Measurements from ENCODE around the gene ANGPT4. TPM values are rescaled to one million over a fixed set of nuclear protein-coding genes. Genes with fewer than 3 reads are reported as not detected.

Gene ANGPT4
- total and polyA plus RNA-seq, 2 of the 8 experiments (the other 6 are each of a cell fraction or from before 2014, with no cell fraction given): 0.07 to 0.33 TPM

DNA sequence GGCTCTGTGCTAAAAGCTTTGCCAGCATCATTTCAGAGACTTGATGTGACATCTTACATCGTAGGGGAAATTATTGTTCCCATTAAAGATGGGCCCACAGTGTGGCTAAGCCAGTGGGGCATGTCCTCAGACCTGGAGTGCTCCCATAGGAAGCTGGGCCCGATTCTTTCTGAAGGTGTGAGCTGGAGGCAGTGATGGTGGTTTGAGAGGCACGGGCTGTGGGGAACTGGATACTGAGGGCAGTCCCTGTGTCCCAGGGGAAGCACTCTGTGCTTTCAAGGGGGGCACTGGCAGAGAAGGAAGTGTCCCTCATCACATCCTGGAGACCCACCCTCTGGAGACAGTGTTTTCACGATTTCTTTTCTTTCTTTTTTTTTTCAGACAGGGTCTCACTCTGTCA lies 91.2 kb downstream of the ANGPT4 start:
- H3K14ac ChIP-seq (ENCODE audit: insufficient read length): no peak overlapping the region
- no peaks in the 10 kb centered on the region for H3K27me3 ChIP-seq (replicated peaks in 1 of 4; ENCODE audit: control insufficient read depth in 3 of 4, extremely low read depth in 1 of 4, insufficient read depth in 3 of 4, low read length in 3 of 4)
- H3K79me1 ChIP-seq (ENCODE audit: low read depth, low read length): no peaks in the 10 kb centered on the region
- H3K36me3 ChIP-seq (ENCODE audit: control insufficient read depth in 2 of 4, insufficient read depth in 4 of 4, low read length in 3 of 4): no peaks in the 10 kb centered on the region
- H2BK20ac ChIP-seq (ENCODE audit: low read length): no peak overlapping the region
- H4K8ac ChIP-seq (ENCODE audit: extremely low read depth, insufficient read depth, low read length): no peak overlapping the region
- H2BK12ac ChIP-seq (ENCODE audit: low read depth, low read length): no peak overlapping the region
- TF ChIP-seq TAF1 (IDR thresholded peaks at IDR 0.05; ENCODE audit: low read depth, low read length) (no peak), RFX5 (IDR thresholded peaks at IDR 0.05; ENCODE audit: borderline replicate concordance, low read depth, low read length) (no peak), EP300 (IDR thresholded peaks at IDR 0.05; ENCODE audit: borderline replicate concordance in 1 of 2, low read depth in 2 of 2, low read length in 2 of 2) (no peak)
- TF ChIP-seq, protein P1, sequence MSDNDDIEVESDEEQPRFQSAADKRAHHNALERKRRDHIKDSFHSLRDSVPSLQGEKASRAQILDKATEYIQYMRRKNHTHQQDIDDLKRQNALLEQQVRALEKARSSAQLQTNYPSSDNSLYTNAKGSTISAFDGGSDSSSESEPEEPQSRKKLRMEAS (IDR thresholded peaks at IDR 0.05): no peak
- TF ChIP-seq, protein P2, sequence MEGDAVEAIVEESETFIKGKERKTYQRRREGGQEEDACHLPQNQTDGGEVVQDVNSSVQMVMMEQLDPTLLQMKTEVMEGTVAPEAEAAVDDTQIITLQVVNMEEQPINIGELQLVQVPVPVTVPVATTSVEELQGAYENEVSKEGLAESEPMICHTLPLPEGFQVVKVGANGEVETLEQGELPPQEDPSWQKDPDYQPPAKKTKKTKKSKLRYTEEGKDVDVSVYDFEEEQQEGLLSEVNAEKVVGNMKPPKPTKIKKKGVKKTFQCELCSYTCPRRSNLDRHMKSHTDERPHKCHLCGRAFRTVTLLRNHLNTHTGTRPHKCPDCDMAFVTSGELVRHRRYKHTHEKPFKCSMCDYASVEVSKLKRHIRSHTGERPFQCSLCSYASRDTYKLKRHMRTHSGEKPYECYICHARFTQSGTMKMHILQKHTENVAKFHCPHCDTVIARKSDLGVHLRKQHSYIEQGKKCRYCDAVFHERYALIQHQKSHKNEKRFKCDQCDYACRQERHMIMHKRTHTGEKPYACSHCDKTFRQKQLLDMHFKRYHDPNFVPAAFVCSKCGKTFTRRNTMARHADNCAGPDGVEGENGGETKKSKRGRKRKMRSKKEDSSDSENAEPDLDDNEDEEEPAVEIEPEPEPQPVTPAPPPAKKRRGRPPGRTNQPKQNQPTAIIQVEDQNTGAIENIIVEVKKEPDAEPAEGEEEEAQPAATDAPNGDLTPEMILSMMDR (IDR thresholded peaks at IDR 0.05; ENCODE audit: control extremely low read depth in 1 of 3, insufficient read depth in 1 of 3, low read depth in 1 of 3, low read length in 3 of 3): no peak
- ChIA-PET POLR2A (ENCODE audit: partially characterized antibody) (interaction anchor here (1.2 kb wide), 1 partner anchor 9 kb away, joined by 4 read pairs; no protein-coding TSS in a partner anchor), CTCF (ENCODE audit: partially characterized antibody) (interaction anchor here (0.8 to 3.3 kb wide), 6 partner anchors 8 to 130 kb away, joined by 3 to 13 read pairs (median 4); partner anchors contain the start of gene FAM110A)
- peaks cover 0 to 6% (median 0%) of the 10 kb centered on the region in 4 experiments; a peak in 1 of 7 replicates for H3K4me1 ChIP-seq (replicated peaks in 1 of 4; ENCODE audit: control insufficient read depth in 3 of 4, insufficient read depth in 4 of 4, low read length in 3 of 4)
- H4K5ac ChIP-seq (ENCODE audit: insufficient read length, low read depth, low read length): no peak overlapping the region
- H3K9me3 ChIP-seq (ENCODE audit: insufficient read depth in 2 of 2, low read depth in 1 of 2, low read length in 1 of 2): no peaks in the 10 kb centered on the region
- no peak overlapping the region for H4K91ac ChIP-seq (replicated peaks; ENCODE audit: insufficient read length, low read length)
- H3K56ac ChIP-seq (replicated peaks; ENCODE audit: insufficient read length, low read depth, low read length): no peak overlapping the region
- 83% methylated on average over 4 of the region's 4 CpGs; no CpG with 5 or more reads in 1 of the 2 experiments for WGBS, 2 experiments (ENCODE audit: extremely low coverage in 1 of 2, insufficient coverage in 1 of 2, insufficient read length in 1 of 2, insufficient replicate concordance in 2 of 2, low coverage in 1 of 2, low lambda C conversion rate in 2 of 2, missing lambda C conversion rate in 1 of 2)
- no peak overlapping the region for H2BK15ac ChIP-seq (ENCODE audit: low read length)
- DNase-seq (ENCODE audit: low read depth in 1 of 2, low spot score in 2 of 2): no peak
- no peak overlapping the region for H3K4ac ChIP-seq (replicated peaks; ENCODE audit: insufficient read length, low read depth, low read length)
- H3K4me2 ChIP-seq (ENCODE audit: insufficient read depth in 1 of 2, low read depth in 2 of 2, low read length in 2 of 2): no peak overlapping the region
- FAIRE-seq: no peak
- no peak overlapping the region for H2AFZ ChIP-seq (ENCODE audit: low read length)
- H2BK5ac ChIP-seq (ENCODE audit: low read depth, low read length): no peak overlapping the region
- H3K4me3 ChIP-seq (ENCODE audit: extremely low read depth in 1 of 4, insufficient read depth in 2 of 4, low read depth in 3 of 4, low read length in 4 of 4): no peak overlapping the region
- H3K27ac ChIP-seq (ENCODE audit: low read depth, low read length): no peak overlapping the region
- no peak overlapping the region for H2AK5ac ChIP-seq (ENCODE audit: low read depth, low read length)
- no peaks in the 10 kb centered on the region for H4K20me1 ChIP-seq (replicated peaks in 1 of 2; ENCODE audit: control insufficient read depth in 1 of 2, insufficient read depth in 2 of 2, low read length in 2 of 2)
- no peak overlapping the region for H2BK120ac ChIP-seq (replicated peaks; ENCODE audit: low read depth, low read length)
- H3K79me2 ChIP-seq (ENCODE audit: control insufficient read depth in 1 of 2, insufficient read depth in 2 of 2, low read length in 2 of 2): no peaks in the 10 kb centered on the region
- no peak overlapping the region for H3K9ac ChIP-seq (replicated peaks in 1 of 4; ENCODE audit: extremely low read depth in 1 of 4, low read depth in 3 of 4, low read length in 3 of 4)
- H3K23me2 ChIP-seq (ENCODE audit: low read depth, low read length): no peaks in the 10 kb centered on the region
- no peak overlapping the region for H3K18ac ChIP-seq (ENCODE audit: extremely low read depth, low read length)
- no peak overlapping the region for H3K23ac ChIP-seq (ENCODE audit: insufficient read length)
